Measurements from ENCODE around the gene PRR30. TPM values are rescaled to one million over a fixed set of nuclear protein-coding genes. Genes with fewer than 3 reads are reported as not detected.

The PRR30 gene
- total and polyA plus RNA-seq, 2 donors (not counting 3 experiments of a cell fraction or from before 2014, with no cell fraction given), result not detected

GRCh38 chr2:27117995-27118524, 21.1 kb downstream of the PRR30 start:
- peak overlapping the region; percentile 9 for H3K4me2 ChIP-seq (ENCODE audit: insufficient read depth, low read length)
- no peak overlapping the region for H3K27ac ChIP-seq (ENCODE audit: insufficient read depth, low read depth, low read length)
- no peaks in the 10 kb centered on the region for H3K36me3 ChIP-seq (ENCODE audit: control insufficient read depth in 2 of 2, extremely low read depth in 1 of 2, insufficient read depth in 2 of 2, low read length in 2 of 2)
- peak overlapping the region in 2 of 3 experiments; percentile 5 to 43 for H3K4me3 ChIP-seq (replicated peaks in 1 of 3; ENCODE audit: insufficient read depth in 1 of 3, low read depth in 1 of 3, low read length in 3 of 3)
- no peaks in the 10 kb centered on the region for H3K9me1 ChIP-seq (replicated peaks; ENCODE audit: control insufficient read depth, extremely low read depth, insufficient read depth, low read length)
- ChIA-PET CTCF (interaction anchor here (0.8 kb wide), 2 partner anchors 11 to 185 kb away, joined by 3 to 4 read pairs; no protein-coding TSS in a partner anchor), POLR2A (no interaction called here)
- intact Hi-C loops (cut with micrococcal nuclease) (no loop called here), dilution Hi-C loops (cut with MboI; ENCODE audit: extremely low pct_ligation_motif_present, low sequenced_read_pairs) (no loop called here)
- H3K9ac ChIP-seq (replicated peaks; ENCODE audit: extremely low read depth, insufficient read depth, low read length), result no peak overlapping the region
- no peak for TF ChIP-seq EZH2 (IDR thresholded peaks at IDR 0.05; ENCODE audit: borderline replicate concordance, low read depth, low read length, severe bottlenecking)
- TF ChIP-seq MAX (IDR thresholded peaks at IDR 0.05; ENCODE audit: insufficient read depth, insufficient read length), result no peak
- no peak for TF ChIP-seq CTCF (IDR thresholded peaks at IDR 0.05; ENCODE audit: extremely low read depth in 1 of 2, insufficient read depth in 1 of 2, low read depth in 1 of 2, low read length in 2 of 2)
- no peak for TF ChIP-seq MYC (IDR thresholded peaks at IDR 0.05; ENCODE audit: low read depth, low read length)
- TF ChIP-seq GATA2 (IDR thresholded peaks at IDR 0.05; ENCODE audit: insufficient read depth, insufficient read length, low read depth, low read length), result no peak
- no peak for TF ChIP-seq POLR2AphosphoS5 (IDR thresholded peaks at IDR 0.05; ENCODE audit: insufficient read depth, low read depth, low read length)
- no peak for TF ChIP-seq JUN (IDR thresholded peaks at IDR 0.05; ENCODE audit: borderline replicate concordance, insufficient read depth, insufficient read length, low read depth)
- no peak for TF ChIP-seq POLR2A (IDR thresholded peaks at IDR 0.05; ENCODE audit: low read depth, low read length)
- no peak for TF ChIP-seq FOS (IDR thresholded peaks at IDR 0.05; ENCODE audit: borderline replicate concordance, insufficient read depth, low read length)
- H3K79me2 ChIP-seq (ENCODE audit: control insufficient read depth, insufficient read depth, low read length), result no peaks in the 10 kb centered on the region
- H4K20me1 ChIP-seq (replicated peaks; ENCODE audit: control insufficient read depth, extremely low read depth, insufficient read depth, low read length), result no peaks in the 10 kb centered on the region
- H2AFZ ChIP-seq (ENCODE audit: low read depth, low read length), result peak overlapping the region; percentile 88
- no TSS peak for BruUV-seq (replicated peaks)
- H3K9me3 ChIP-seq (replicated peaks; ENCODE audit: control insufficient read depth, insufficient read depth, low read length), result no peaks in the 10 kb centered on the region
- FAIRE-seq (no peak), DNase-seq (ENCODE audit: low read depth, low spot score) (no peak)
- H3K4me1 ChIP-seq (ENCODE audit: control insufficient read depth, extremely low read depth, insufficient read depth, low read length), result no peaks in the 10 kb centered on the region
- H3K27me3 ChIP-seq (ENCODE audit: control insufficient read depth in 2 of 2, insufficient read depth in 2 of 2, low read length in 2 of 2), result peaks cover 13 to 25% of the 10 kb centered on the region in 2 experiments

Measured in endothelial cell of umbilical vein (primary cell).